OCI-LY7 (cell line): ENCODE results near the gene E2F8. TPM values are rescaled to one million over a fixed set of nuclear protein-coding genes. Genes with fewer than 3 reads are reported as not detected.

Source experiments
- BruUV-seq: library from RNA; stranded (reverse); fragments of 400-500 nt; replicated peaks from 2 replicates; lab custom pipeline; 2021; lab: Mats Ljungman, UMichigan
- CTCF ChIA-PET: fragments of 300-600 bp; sonication (Branson Sonifier 250); formaldehyde crosslinking; loops from one replicate; lab custom pipeline; 2022; ENCODE audit warnings: antibody characterized with exemption; ENCODE audit not compliant: unreplicated experiment; lab: Charles Lee
- POLR2A ChIA-PET: fragments of 300-600 bp; sonication (Branson Sonifier 250); formaldehyde crosslinking; loops from one replicate; lab custom pipeline; 2022; ENCODE audit warnings: antibody characterized with exemption; lab: Charles Lee
- DNase-seq: peaks from one replicate; pipeline ENCODE4 v3.0.0-alpha.2; 2015; ENCODE audit warnings: low spot score
- H2AFZ ChIP-seq: fragments of 200-600 bp; sonication (generic), shearing (Covaris generic); 2 replicates; pipeline ENCODE4 v1.6.1; 2014; ENCODE audit warnings: mild to moderate bottlenecking, antibody characterized with exemption, low read length, moderate library complexity
- H3K27ac ChIP-seq: fragments of 200-600 bp; sonication (generic); 2 replicates; pipeline ENCODE4 v1.5.1; 2014; ENCODE audit warnings: mixed run types, low read depth, mild to moderate bottlenecking, moderate library complexity, low read length, inconsistent platforms; ENCODE audit not compliant: poor library complexity, severe bottlenecking
- H3K36me3 ChIP-seq: fragments of 200-600 bp; sonication (generic); 2 replicates; pipeline ENCODE4 v1.6.1; 2014; ENCODE audit warnings: mild to moderate bottlenecking, antibody characterized with exemption, low read length, moderate library complexity, mixed read lengths; ENCODE audit not compliant: insufficient read depth
- H3K4me1 ChIP-seq: fragments of 200-600 bp; sonication (generic); 2 replicates; pipeline ENCODE4 v1.5.1; 2014; ENCODE audit warnings: mild to moderate bottlenecking, low read length; ENCODE audit not compliant: insufficient read depth, poor library complexity, severe bottlenecking
- H3K4me2 ChIP-seq: fragments of 200-600 bp; sonication (generic); 2 replicates; pipeline ENCODE4 v1.6.1; 2014; ENCODE audit warnings: mild to moderate bottlenecking, low read length
- H3K4me3 ChIP-seq: fragments of 200-600 bp; sonication (generic); 2 replicates; pipeline ENCODE4 v1.5.1; 2014; ENCODE audit warnings: mild to moderate bottlenecking, low read depth, low read length; ENCODE audit not compliant: poor library complexity, severe bottlenecking
- H3K79me2 ChIP-seq: fragments of 200-600 bp; sonication (generic); 2 replicates; pipeline ENCODE4 v1.6.1; 2016; ENCODE audit warnings: low read depth, mild to moderate bottlenecking, low read length, moderate library complexity, mixed read lengths; ENCODE audit not compliant: insufficient read depth
- H3K9me2 ChIP-seq: fragments of 200-600 bp; sonication (generic); 2 replicates; pipeline ENCODE4 v1.6.1; 2016; ENCODE audit warnings: mild to moderate bottlenecking, low read length, mixed read lengths; ENCODE audit not compliant: insufficient read depth
- H3K9me3 ChIP-seq: fragments of 200-600 bp; sonication (generic); 2 replicates; pipeline ENCODE4 v1.6.1; 2014; ENCODE audit warnings: mild to moderate bottlenecking, mixed run types, low read length, mixed read lengths
- H4K20me1 ChIP-seq: fragments of 200-600 bp; sonication (generic); 2 replicates; pipeline ENCODE4 v1.6.1; 2014; ENCODE audit warnings: mild to moderate bottlenecking, antibody characterized with exemption, low read length, moderate library complexity, mixed read lengths; ENCODE audit not compliant: insufficient read depth
- CTCF ChIP-seq: fragments of 200-600 bp; sonication (generic); conservative IDR thresholded peaks from 2 replicates; pipeline ENCODE4 v1.5.1; 2014; ENCODE audit warnings: mild to moderate bottlenecking, antibody characterized with exemption, low read length, moderate library complexity, mixed read lengths
- EZH2phosphoT487 ChIP-seq: fragments of 200-600 bp; sonication (generic); IDR thresholded peaks from 2 replicates; pipeline ENCODE4 v1.6.1; 2018; ENCODE audit warnings: low read depth, borderline replicate concordance, mild to moderate bottlenecking, mixed run types, antibody characterized with exemption, low read length, moderate library complexity, mixed read lengths
- intact Hi-C: fragments of 100-400 bp; cut with micrococcal nuclease; formaldehyde crosslinking; loops from one replicate; pipeline ENCODE4 v1.10.0; 2022; ENCODE audit not compliant: unreplicated experiment
- total RNA-seq, 2 experiments: library from RNA; depleted of rRNA in 1 of 2; stranded (reverse); fragments of >200 nt in 1 of 2; shearing (Covaris generic) in 1 of 2; gene quantifications; 2 replicates each; pipeline ENCODE4 v1.2.3, GENCODE V29; 2014 to 2022

Gene E2F8
- total RNA-seq, 2 experiments from 2014 or later, result 29.3 to 55.7 TPM

GRCh38 chr11:19185516-19186052, 55.2 kb downstream of the E2F8 start:
- no TSS peak for BruUV-seq
- H3K4me3 ChIP-seq, result no peak overlapping the region
- H3K27ac ChIP-seq, result no peak overlapping the region
- TF ChIP-seq EZH2phosphoT487 (no peak), CTCF (no peak)
- DNase-seq, result no peak
- H3K9me3 ChIP-seq, result no peaks in the 10 kb centered on the region
- intact Hi-C loops, result no loop called here
- H4K20me1 ChIP-seq, result no peaks in the 10 kb centered on the region
- no peak overlapping the region for H3K4me2 ChIP-seq
- no peak overlapping the region for H2AFZ ChIP-seq
- no peaks in the 10 kb centered on the region for H3K36me3 ChIP-seq
- no peaks in the 10 kb centered on the region for H3K79me2 ChIP-seq
- CTCF ChIA-PET, result no interaction called here
- H3K4me1 ChIP-seq, result no peaks in the 10 kb centered on the region
- POLR2A ChIA-PET, result no interaction called here
- no peaks in the 10 kb centered on the region for H3K9me2 ChIP-seq

GRCh38 chr11:19185036-19185435, 55.7 kb downstream of the E2F8 start:
- Histone ChIP-seq H3K4me2 (no peak overlapping the region), H3K27ac (no peak overlapping the region), H3K4me1 (no peaks in the 10 kb centered on the region), H3K9me2 (no peaks in the 10 kb centered on the region), H3K4me3 (no peak overlapping the region), H2AFZ (no peak overlapping the region), H3K36me3 (no peaks in the 10 kb centered on the region), H3K79me2 (no peaks in the 10 kb centered on the region), H4K20me1 (no peaks in the 10 kb centered on the region), H3K9me3 (no peaks in the 10 kb centered on the region)
- TF ChIP-seq CTCF, result no peak
- TF ChIP-seq EZH2phosphoT487, result no peak
- intact Hi-C loops, result no loop called here
- no peak for DNase-seq
- ChIA-PET CTCF (no interaction called here), POLR2A (no interaction called here)
- BruUV-seq, result no TSS peak

- H3K27ac ChIP-seq, result no peak overlapping the region
- no peaks in the 10 kb centered on the region for H3K9me2 ChIP-seq
- BruUV-seq, result no TSS peak
- DNase-seq, result no peak
- H4K20me1 ChIP-seq, result no peaks in the 10 kb centered on the region
- intact Hi-C loops, result no loop called here
- POLR2A ChIA-PET, result interaction anchor here (0.6 to 0.8 kb wide), 2 partner anchors 61 to 87 kb away, joined by 3 read pairs; no protein-coding TSS in a partner anchor
- no peak overlapping the region for H3K4me2 ChIP-seq
- no peaks in the 10 kb centered on the region for H3K79me2 ChIP-seq
- no peak overlapping the region for H3K4me3 ChIP-seq
- no peak overlapping the region for H2AFZ ChIP-seq
- CTCF ChIA-PET, result no interaction called here
- TF ChIP-seq EZH2phosphoT487 (no peak), CTCF (no peak)
- H3K36me3 ChIP-seq, result no peaks in the 10 kb centered on the region
- H3K9me3 ChIP-seq, result no peaks in the 10 kb centered on the region
- H3K4me1 ChIP-seq, result no peaks in the 10 kb centered on the region
Measured at GRCh38 chr11:19183646-19184045, 57.1 kb downstream of the E2F8 start.
